CD4-positive, alpha-beta T cell treated with Interleukin-4 for 4 hours (primary cell): ENCODE results near the gene PRDM16.

Experiments used
- DNase-seq: peaks from one replicate; pipeline ENCODE4 v3.0.0-alpha.2; 2020

Gene PRDM16

GRCh38 chr1:3070644-3071564 lies 1.9 kb downstream of the PRDM16 start:
- DNase-seq: no peak

- no peak for DNase-seq
Measured at GRCh38 chr1:3071565-3072390, 2.8 kb downstream of the PRDM16 start.

- DNase-seq: no peak
Measured at GRCh38 chr1:3072391-3073185, 3.6 kb downstream of the PRDM16 start.

- no peak for DNase-seq
Measured at GRCh38 chr1:3073186-3073488, 4.1 kb downstream of the PRDM16 start.

DNA sequence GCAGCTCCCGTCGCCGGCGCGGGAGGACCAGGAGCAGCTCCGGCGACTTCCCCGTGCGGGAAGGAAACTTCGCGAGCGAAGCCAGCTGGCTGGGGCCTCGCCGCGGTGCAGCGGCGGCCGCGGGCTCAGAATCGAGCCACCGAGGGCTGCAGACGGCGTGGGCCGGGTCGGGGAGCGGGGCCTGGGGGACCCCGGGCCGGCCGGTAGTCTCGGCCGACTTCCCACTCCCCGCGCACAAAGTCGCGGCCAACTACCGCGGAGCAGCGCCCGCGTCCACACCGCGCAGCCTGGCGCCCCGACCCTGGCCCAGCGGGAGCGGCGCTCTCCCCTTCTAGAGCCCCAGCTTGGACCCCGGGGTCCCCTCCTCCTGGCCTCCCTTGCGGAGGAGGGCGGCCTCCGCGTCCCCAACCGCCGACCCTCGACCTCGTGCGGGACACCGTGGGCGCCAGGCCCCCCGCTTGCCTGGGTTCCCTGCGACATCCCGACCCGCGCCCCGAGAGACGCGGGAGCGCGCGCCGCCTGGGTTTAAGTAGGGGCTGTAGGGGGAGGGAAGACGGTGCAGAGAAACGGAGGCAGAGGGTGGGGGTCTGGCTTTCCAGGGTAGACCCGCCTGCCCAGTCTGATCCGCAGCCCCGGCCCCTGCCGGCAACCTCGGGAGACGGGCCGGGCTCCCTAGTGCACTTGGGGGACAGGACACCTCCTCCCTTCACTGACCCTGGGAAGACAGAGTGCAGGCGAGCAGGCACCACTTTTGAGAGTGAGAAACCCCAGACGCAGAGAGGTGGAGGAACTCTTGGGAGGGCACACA lies 4.7 kb downstream of the PRDM16 start:
- DNase-seq: no peak

DNA sequence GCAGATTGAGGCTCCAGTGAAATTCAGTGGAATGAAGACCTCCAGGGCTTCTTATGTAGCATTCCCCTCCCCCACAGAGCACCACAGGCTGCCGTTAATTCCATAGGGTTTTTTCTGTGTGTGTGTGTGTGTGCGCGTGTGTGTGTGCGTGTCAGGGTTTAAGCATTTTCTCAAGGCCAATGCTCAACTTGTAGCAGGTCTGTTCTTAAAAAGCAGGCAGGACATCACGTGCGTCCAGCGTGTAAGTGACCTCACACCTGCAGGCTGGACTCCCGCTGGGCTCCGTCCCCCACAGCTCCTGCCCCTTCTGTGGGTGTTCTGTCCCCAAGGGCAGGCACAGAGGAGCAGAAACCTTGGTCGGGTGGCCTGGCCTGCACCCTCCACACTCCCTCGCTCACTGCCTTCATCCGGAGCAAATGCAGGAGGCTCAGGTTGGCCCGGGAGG lies 5.3 kb downstream of the PRDM16 start:
- DNase-seq: no peak

- DNase-seq: no peak
Measured at GRCh38 chr1:3074800-3075199, 5.8 kb downstream of the PRDM16 start.

- DNase-seq: no peak
Measured at GRCh38 chr1:3075666-3076362, 6.8 kb downstream of the PRDM16 start.

DNA sequence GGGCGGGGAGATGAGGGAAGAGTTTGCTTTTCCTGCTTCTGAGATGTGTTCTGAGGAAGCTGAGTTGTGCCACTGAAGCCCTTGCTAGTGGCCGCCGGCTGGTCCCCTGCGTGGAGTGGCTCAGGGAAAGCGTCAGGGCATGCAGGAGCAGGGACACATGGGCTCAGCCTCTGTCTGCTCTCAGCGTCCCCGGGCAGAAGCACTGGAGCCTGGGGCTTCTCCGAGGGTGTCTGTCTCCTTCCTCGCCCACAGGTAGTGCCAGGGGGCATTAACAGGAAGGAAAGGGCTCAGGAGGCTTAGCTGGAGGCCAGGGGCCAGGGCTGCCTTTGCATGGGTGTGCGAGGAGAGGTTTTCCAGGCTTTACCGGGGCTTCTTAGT lies 7.3 kb downstream of the PRDM16 start:
- DNase-seq: no peak

GRCh38 chr1:3077081-3077480 lies 8.1 kb downstream of the PRDM16 start:
- DNase-seq: no peak

DNA sequence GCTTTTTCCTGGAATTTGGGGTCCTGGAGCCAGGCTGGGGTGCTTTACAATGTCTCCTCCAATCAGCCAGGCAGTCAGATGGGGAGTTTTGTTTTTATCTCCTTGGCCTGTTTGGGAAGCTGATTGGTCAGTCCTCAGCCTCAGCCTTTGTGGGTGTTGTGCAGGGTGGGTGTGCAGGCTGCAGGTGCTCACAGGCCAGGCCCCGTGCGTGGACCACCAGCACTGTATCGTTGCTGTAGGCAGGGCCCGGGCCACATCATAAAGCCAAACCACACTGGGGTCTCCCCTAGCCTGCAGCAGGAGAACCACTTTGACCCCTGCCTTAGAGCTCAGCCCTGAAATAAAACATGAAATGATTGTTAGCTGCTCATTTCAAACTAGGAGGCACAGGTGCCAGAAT lies 8.6 kb downstream of the PRDM16 start:
- no peak for DNase-seq

- DNase-seq: no peak
Measured at GRCh38 chr1:3078430-3078861, 9.4 kb downstream of the PRDM16 start.

DNA sequence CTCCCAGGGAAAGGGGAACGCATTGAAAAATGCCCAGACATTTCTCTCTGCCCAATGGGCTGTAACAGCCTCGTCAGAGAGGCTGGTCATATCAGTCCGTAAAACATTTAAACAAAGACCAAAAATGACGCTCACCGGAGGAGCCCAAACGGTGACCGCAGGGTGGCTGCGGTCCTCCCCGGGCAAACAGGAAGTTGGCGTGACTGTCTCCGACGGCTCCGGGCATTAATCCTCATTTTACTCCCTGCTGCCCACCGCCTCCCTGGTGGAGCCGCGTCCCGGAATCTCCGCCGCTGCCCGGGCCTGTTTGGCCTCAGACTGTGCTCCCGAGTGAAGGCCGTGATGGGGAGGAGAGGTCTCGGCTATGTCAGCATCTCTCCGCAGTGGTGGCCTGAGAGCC lies 9.9 kb downstream of the PRDM16 start:
- DNase-seq: no peak

- DNase-seq: no peak
Measured at GRCh38 chr1:3079381-3080052, 10.5 kb downstream of the PRDM16 start.

DNA sequence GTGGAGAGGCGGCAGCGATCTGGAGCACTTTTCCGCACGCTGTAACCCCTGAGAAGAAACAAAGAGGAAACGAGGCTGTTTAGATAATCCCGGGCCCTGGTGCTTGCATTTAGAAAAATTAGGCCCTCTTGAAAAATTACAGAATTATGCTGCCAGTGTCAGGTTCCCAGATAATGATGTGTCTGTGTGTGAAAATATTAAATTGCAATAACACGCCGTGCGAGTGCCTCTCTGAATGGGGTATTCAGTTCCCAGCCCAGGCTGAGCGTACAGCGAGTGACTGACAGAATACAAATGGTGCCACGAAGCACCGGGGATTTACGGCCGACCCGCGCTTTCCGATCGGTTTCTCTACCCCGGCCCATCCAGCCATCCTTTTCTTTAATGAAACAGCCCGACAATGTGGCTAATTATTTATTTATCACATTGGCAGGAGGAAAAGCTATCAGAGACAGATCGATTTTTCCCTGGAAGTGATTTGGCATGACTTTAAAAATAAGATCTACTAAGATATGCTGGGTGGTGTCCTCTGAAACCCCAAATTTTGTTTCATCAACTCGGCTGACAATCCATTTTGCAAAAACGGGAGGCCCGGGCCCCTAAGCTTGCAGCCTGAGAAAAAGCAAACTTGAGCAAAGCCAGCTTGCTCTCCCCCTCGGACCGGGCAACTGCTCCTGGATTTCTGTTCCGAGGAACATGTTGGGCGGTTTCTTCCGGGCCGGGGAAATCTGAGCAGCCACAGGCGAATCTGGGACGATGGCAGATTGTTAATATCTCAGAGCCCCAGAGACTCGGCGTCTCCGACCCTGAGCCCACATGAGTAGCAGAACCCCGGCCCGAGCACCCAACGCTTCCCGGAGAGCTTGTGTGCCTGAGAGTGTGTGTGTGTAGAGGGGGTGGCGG lies 11.3 kb downstream of the PRDM16 start:
- no peak for DNase-seq

GRCh38 chr1:3081171-3081683 lies 12.2 kb downstream of the PRDM16 start:
- no peak for DNase-seq

- no peak for DNase-seq
Measured at GRCh38 chr1:3082051-3082450, 13.0 kb downstream of the PRDM16 start.

DNA sequence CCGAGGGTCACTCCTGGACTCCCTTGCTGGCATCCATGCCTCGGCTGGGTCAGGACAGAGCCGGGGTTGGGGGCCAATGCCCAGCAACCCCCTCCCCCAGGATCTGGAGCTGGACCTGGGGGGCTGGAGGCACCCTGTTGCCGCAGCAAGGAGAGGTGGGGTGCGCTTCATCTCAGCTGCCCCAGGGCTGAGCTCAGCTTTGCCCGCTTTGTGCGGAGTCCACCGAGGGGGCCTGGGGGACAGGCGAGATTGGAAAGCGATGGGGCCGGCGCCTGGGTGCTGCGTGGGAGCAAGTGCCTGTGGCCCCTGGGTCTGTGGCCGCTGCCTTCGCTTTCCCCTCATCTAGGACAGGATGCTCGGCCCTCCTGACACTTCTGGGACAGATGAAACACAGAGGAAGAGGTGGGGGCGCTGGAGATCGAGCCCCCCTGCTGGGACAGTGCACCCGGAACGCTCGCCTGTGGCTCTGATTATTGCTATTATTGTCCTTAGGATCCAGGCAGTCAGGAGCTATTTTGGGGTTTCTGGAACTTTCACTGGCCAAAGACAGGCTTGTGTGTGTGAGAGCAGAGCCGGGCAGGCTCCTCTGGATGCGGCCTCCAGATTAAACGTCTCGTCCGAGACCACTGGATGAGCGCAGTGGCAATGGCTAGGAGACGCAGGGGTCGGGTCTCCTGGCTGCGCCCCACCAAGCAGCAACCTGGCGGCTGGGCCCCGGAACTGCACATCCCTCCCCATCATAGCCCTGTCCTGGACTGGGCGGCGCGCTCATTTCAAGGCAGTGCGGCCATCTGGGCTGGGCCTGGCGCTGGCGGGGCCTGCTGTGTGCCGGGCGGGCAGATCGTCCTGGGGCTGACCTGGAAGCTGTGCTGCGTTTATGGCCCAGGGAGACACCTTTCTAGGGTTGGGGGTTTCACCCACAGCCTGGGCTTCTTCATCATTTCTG lies 13.8 kb downstream of the PRDM16 start:
- no peak for DNase-seq

DNA sequence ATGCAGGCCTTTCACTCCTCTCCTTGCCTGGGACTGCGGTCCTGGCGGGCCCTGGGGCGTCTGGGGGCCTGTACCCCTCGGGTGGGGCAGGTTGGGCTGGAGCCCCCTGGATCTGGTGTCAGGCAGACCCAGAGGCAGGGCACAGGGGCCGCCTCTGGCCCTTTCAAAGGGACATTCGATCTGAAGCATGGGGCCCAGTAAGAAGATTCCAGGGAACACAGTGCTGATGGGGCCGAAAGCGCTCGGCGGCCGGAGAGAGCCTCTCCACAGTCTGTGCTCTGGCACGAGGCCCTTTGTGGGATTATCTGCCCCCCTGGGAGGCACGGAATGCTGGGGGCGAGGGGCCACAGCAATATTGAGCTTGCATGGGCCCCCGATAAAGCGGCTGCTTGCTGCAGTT lies 15.2 kb downstream of the PRDM16 start:
- DNase-seq: no peak
